Astrocyte (in vitro differentiated cells and primary cell): ENCODE results near the gene HDAC1.

Source experiments
- CTCF ChIP-seq: IDR thresholded peaks from 2 replicates; pipeline ENCODE4 v1.5.1; 2011; ENCODE audit warnings: low read depth, mild to moderate bottlenecking, inconsistent platforms, low read length, moderate library complexity; ENCODE audit not compliant: insufficient read depth
- EZH2 ChIP-seq: IDR thresholded peaks from 2 replicates; pipeline ENCODE4 v1.6.1; 2012; ENCODE audit warnings: mild to moderate bottlenecking, low read length, inconsistent platforms; ENCODE audit not compliant: insufficient read depth

- TF ChIP-seq EZH2 (no peak), CTCF (no peak)
Measured at GRCh38 chr1:32367912-32368635, 76.2 kb downstream of the HDAC1 start.
